ENCODE measurements around the gene KCNMB1.
A peak's percentile ranks its signal among the peaks of the same experiment; 100 is the strongest.

KCNMB1 gene

DNA sequence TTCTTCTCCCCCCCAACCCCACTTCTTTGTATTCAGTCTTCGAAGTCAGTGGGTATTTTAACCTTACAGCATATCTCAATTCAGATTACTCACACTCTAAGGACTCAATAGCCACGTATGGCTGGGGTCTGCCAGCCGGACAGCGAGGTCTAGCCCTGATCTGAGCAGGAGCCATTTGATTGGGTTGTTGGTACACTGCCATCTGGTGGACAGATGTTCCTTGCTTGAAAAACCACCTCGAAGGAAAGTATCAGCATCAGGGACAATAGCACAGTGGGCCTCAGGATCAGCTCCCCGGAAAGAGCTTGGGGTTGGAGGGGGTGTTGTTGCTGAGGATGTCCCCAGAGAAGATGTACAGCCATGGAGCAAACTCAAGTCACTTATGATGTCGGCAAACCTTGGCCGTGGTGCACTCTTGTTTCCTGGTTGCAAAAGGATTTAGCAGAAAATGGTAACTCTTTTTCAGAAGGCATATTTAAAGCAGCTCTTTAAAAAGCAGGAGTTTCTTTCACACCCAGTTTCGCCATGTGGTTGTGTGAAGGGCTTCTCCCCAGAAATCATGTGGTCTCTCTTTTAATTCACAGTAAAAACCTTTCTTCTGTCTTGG, 31.7 kb upstream of the KCNMB1 start:
- Histone ChIP-seq H3K9me3 (ENCODE audit: severe bottlenecking) (no peaks in the 10 kb centered on the region), H3K36me3 (no peaks in the 10 kb centered on the region), H3K4me3 (ENCODE audit: low read depth, low read length) (no peak overlapping the region), H3K27me3 (ENCODE audit: insufficient read depth, low read depth, severe bottlenecking) (peaks cover 66% of the 10 kb centered on the region), H3K27ac (no peak overlapping the region)
- TF ChIP-seq, protein P1, sequence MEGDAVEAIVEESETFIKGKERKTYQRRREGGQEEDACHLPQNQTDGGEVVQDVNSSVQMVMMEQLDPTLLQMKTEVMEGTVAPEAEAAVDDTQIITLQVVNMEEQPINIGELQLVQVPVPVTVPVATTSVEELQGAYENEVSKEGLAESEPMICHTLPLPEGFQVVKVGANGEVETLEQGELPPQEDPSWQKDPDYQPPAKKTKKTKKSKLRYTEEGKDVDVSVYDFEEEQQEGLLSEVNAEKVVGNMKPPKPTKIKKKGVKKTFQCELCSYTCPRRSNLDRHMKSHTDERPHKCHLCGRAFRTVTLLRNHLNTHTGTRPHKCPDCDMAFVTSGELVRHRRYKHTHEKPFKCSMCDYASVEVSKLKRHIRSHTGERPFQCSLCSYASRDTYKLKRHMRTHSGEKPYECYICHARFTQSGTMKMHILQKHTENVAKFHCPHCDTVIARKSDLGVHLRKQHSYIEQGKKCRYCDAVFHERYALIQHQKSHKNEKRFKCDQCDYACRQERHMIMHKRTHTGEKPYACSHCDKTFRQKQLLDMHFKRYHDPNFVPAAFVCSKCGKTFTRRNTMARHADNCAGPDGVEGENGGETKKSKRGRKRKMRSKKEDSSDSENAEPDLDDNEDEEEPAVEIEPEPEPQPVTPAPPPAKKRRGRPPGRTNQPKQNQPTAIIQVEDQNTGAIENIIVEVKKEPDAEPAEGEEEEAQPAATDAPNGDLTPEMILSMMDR (IDR thresholded peaks at IDR 0.05; ENCODE audit: low read depth, low read length): peak; percentile 75
- peak; percentile 52 for DNase-seq

- Histone ChIP-seq H3K4me3 (ENCODE audit: low read depth, low read length) (no peak overlapping the region), H3K9me3 (ENCODE audit: severe bottlenecking) (no peaks in the 10 kb centered on the region), H3K27me3 (ENCODE audit: insufficient read depth, low read depth, severe bottlenecking) (peaks cover 59% of the 10 kb centered on the region), H3K27ac (no peak overlapping the region), H3K36me3 (no peaks in the 10 kb centered on the region)
- DNase-seq: no peak
- TF ChIP-seq, protein P1 (IDR thresholded peaks at IDR 0.05; ENCODE audit: low read depth, low read length): no peak
These were observed 30.5 kb upstream of the KCNMB1 start for GRCh38 chr5:170419643-170420042.

- no peaks in the 10 kb centered on the region for H3K9me3 ChIP-seq (ENCODE audit: severe bottlenecking)
- H3K27me3 ChIP-seq (ENCODE audit: insufficient read depth, low read depth, severe bottlenecking): peaks cover 60% of the 10 kb centered on the region
- TF ChIP-seq, protein P1 (IDR thresholded peaks at IDR 0.05; ENCODE audit: low read depth, low read length): no peak
- no peak overlapping the region for H3K27ac ChIP-seq
- no peaks in the 10 kb centered on the region for H3K36me3 ChIP-seq
- no peak overlapping the region for H3K4me3 ChIP-seq (ENCODE audit: low read depth, low read length)
- no peak for DNase-seq
These were observed 29.6 kb upstream of the KCNMB1 start for GRCh38 chr5:170418736-170419135.

GRCh38 chr5:170416526-170416925, 27.4 kb upstream of the KCNMB1 start:
- no peak for DNase-seq
- Histone ChIP-seq H3K36me3 (no peaks in the 10 kb centered on the region), H3K4me3 (ENCODE audit: low read depth, low read length) (no peak overlapping the region), H3K9me3 (ENCODE audit: severe bottlenecking) (no peaks in the 10 kb centered on the region), H3K27me3 (ENCODE audit: insufficient read depth, low read depth, severe bottlenecking) (peaks cover 52% of the 10 kb centered on the region), H3K27ac (no peak overlapping the region)
- TF ChIP-seq, protein P1 (IDR thresholded peaks at IDR 0.05; ENCODE audit: low read depth, low read length): no peak

DNA sequence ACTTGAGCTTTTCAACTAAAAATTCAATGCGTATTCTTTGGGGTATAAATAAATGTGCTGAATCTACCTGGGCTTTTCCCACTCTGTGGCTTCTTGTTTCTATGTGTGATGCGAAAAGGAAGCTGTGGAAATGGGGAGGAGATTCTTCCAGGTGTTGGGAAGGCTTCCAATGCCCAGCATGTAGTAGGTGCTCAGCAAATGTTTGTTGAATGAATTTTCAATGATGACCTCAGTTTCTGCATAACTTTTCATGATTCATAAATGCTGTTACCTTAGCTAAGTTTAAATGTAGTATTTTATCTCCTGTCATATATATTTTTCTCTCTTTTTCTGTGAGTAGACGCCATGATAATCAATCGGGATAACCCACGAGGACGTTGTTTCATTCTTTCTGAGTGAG, 25.6 kb upstream of the KCNMB1 start:
- no peak for DNase-seq
- TF ChIP-seq, protein P1 (IDR thresholded peaks at IDR 0.05; ENCODE audit: low read depth, low read length): no peak
- Histone ChIP-seq H3K36me3 (no peaks in the 10 kb centered on the region), H3K4me3 (ENCODE audit: low read depth, low read length) (no peak overlapping the region), H3K9me3 (ENCODE audit: severe bottlenecking) (no peaks in the 10 kb centered on the region), H3K27ac (no peak overlapping the region), H3K27me3 (ENCODE audit: insufficient read depth, low read depth, severe bottlenecking) (peaks cover 42% of the 10 kb centered on the region)

- Histone ChIP-seq H3K27me3 (ENCODE audit: insufficient read depth, low read depth, severe bottlenecking) (peaks cover 37% of the 10 kb centered on the region), H3K27ac (no peak overlapping the region), H3K9me3 (ENCODE audit: severe bottlenecking) (no peaks in the 10 kb centered on the region), H3K4me3 (ENCODE audit: low read depth, low read length) (no peak overlapping the region), H3K36me3 (no peaks in the 10 kb centered on the region)
- TF ChIP-seq, protein P1 (IDR thresholded peaks at IDR 0.05; ENCODE audit: low read depth, low read length): no peak
- no peak for DNase-seq
These were observed 24.7 kb upstream of the KCNMB1 start for GRCh38 chr5:170413897-170414296.

Data from WERI-Rb-1 (cell line).